Stimulated activated CD4-positive, alpha-beta T cell treated with anti-CD3 and anti-CD28 coated beads, Interleukin-12 subunit alpha, Interleukin-12 subunit beta, amount 100 ng/mL, for 48 hours (primary cell): ENCODE results near the gene IFIH1.

ENCODE experiments used
- DNase-seq, 3 donors: peaks; one replicate each; pipeline ENCODE4 v3.0.0-alpha.2; 2020; ENCODE audit warnings: low read depth in 2 of 3, low spot score in 1 of 3

IFIH1 gene

DNA sequence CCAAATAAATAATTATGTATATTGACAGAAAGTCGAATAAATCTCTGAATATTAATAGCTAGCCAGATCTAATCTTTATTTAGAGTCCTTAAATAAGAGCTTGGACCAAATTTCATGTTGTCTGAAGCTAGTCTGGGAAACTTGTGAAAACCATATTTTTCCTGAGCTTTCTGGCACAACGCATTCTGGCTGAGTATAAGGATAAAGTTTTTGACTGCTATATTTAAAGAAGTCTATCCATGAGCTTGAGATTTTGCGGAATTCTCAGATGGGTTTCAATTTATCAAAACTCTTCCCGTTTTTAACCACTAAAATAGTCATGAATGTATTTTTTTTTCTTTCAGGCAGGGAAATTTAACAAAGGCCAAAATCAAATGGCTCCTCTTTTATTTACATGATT lies 99.1 kb downstream of the IFIH1 start:
- DNase-seq, result no peak

DNA sequence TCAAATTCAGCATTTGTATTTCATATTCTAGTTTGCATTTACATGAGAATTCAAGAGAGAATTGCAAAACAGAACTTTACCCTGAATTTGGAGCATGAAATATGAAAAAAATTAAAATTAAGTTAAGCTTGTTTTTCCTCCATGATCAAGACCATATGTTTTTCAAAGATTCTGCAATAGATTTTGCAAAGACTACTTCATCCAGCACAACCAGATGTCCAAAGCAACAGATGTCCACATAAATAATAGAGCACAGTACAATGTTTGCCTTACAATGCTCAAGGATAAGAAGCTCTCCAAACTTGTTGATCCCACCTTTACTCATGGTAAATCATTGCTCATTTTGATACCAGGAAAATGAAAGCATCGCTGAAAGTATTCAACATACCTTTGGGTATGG lies 100.9 kb downstream of the IFIH1 start:
- DNase-seq, result no peak
